Spleen (tissue), 3 donors: Measurements from ENCODE around the gene CABP4.

Experiments
- POLR2A ChIP-seq, 3 donors: fragments of 450-650 bp; IDR thresholded peaks; one replicate each; pipeline ENCODE4 v1.5.1; 2017; ENCODE audit warnings: antibody characterized with exemption in 3 of 3, mild to moderate bottlenecking in 1 of 3
- POLR2AphosphoS5 ChIP-seq, 3 donors: sonication (generic); formaldehyde crosslinking; IDR thresholded peaks; one replicate each; pipeline ENCODE4 v1.5.1; 2017; ENCODE audit warnings: antibody characterized with exemption in 3 of 3

DNA sequence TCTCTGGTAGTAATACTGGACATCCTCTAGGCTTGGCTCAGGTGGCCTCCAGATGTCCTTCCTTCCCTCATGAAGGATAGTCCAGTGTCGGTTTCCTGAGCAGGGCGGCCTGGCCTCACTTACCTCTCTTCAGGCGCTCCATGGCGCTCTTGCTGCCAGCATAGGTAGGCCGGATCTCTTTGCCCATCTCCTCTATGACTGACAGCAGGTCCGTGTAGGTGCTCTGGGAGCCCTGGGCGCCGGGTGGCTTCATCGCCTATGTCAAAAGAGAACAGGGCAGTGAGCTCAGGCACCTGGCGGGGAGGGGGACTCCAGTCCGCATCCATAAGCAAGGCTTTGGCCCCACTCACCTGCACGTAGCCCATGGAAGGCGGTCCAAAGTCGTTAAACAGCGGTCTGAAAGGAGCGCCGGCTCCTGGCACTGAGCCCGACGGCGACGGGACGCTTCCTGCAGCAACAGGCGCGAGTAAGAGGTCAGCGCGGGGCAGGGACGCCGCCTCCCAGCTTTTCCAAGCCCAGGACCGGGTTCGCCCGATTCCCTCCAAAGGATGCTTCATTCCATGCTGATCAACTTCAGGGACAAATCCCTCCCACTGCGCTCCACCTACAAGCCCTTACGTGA is 52.2 kb downstream of the CABP4 start:
- TF ChIP-seq POLR2A (IDR thresholded peaks at IDR 0.05) (no peak), POLR2AphosphoS5 (IDR thresholded peaks at IDR 0.05) (no peak)
